Hepatocyte (in vitro differentiated cells): ENCODE data around the gene HDAC5.

Source experiments
- EZH2 ChIP-seq: fragments of 200-600 bp; sonication (generic); IDR thresholded peaks from 2 replicates; pipeline ENCODE4 v1.6.1; 2016; ENCODE audit warnings: antibody characterized with exemption, mild to moderate bottlenecking, borderline replicate concordance
- EZH2phosphoT487 ChIP-seq: fragments of 200-600 bp; sonication (generic); IDR thresholded peaks from one replicate; pipeline ENCODE4 v1.6.1; 2018; ENCODE audit warnings: antibody characterized with exemption, mild to moderate bottlenecking, low read depth, moderate library complexity; ENCODE audit not compliant: unreplicated experiment, severe bottlenecking
- TF ChIP-seq, protein P1 (sequence below): fragments of 200-600 bp; sonication (generic); IDR thresholded peaks from 2 replicates; pipeline ENCODE4 v1.5.1; 2016; ENCODE audit warnings: antibody characterized with exemption, mild to moderate bottlenecking; ENCODE audit not compliant: poor library complexity

DNA sequence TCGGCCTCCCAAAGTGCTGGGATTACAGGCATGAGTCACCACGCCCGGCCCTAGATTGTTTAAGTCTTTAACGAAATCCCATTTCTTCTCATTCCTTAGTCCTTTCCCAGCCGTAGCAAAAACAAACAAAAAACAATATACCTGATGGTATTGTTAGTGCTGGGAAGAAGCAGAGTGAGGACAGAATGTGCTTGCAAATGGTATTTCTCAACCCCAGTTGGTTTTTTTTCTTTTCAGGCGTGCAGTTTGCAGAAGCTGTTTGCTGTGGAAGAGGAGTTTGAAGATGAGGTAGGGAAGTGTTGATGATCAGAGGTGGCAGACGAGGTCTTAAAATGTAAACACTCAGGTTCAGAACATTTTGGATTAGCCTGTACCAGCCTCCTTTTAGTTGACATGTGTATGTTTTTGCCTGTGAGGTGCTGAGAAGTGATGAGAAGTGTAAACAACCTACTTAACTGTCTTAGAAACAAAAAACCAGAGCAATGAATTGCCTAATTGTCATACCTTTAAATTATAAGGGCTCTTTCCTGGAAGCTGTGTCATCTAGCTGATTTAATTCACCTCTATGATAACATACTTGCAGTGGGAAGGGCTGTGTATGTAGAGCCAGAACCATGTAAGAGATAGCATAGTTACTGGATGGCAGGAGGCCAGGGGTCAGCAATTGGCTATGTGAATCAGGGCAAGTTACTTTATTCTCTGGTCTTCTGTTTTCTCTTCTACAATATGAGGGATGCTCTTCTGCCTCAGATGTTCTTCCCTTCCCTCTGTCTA lies 21.7 kb upstream of the HDAC5 start:
- TF ChIP-seq, protein P1, sequence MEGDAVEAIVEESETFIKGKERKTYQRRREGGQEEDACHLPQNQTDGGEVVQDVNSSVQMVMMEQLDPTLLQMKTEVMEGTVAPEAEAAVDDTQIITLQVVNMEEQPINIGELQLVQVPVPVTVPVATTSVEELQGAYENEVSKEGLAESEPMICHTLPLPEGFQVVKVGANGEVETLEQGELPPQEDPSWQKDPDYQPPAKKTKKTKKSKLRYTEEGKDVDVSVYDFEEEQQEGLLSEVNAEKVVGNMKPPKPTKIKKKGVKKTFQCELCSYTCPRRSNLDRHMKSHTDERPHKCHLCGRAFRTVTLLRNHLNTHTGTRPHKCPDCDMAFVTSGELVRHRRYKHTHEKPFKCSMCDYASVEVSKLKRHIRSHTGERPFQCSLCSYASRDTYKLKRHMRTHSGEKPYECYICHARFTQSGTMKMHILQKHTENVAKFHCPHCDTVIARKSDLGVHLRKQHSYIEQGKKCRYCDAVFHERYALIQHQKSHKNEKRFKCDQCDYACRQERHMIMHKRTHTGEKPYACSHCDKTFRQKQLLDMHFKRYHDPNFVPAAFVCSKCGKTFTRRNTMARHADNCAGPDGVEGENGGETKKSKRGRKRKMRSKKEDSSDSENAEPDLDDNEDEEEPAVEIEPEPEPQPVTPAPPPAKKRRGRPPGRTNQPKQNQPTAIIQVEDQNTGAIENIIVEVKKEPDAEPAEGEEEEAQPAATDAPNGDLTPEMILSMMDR, result no peak
- TF ChIP-seq EZH2 (no peak), EZH2phosphoT487 (no peak)
